Natural killer cell (primary cell): Measurements from ENCODE around the gene KAZN. TPM values are rescaled to one million over a fixed set of nuclear protein-coding genes. Genes with fewer than 3 reads are reported as not detected.

Experiments used
- ATAC-seq, 3 donors: fragments of 150-1000 bp in 2 of 3; fragments of 200-7000 bp in 1 of 3; cut with Tn5 transposase; 1 replicate in 1 of 3; 2 replicates in 2 of 3; pipeline ENCODE4 v1.10.0; 2021; ENCODE audit warnings: mild to moderate bottlenecking in 2 of 3, moderate library complexity in 2 of 3
- DNase-seq, 2 donors: peaks; one replicate each; pipeline versions ENCODE4 v3.0.0 to v3.0.0-alpha.2; 2013 to 2021; ENCODE audit warnings: mixed read lengths in 1 of 2
- H3K27ac ChIP-seq: one replicate; pipeline ENCODE4 v1.5.1; 2013; ENCODE audit warnings: mild to moderate bottlenecking, low read length
- H3K27me3 ChIP-seq: one replicate; pipeline ENCODE4 v1.6.1; 2013; ENCODE audit warnings: low read length; ENCODE audit not compliant: control insufficient read depth, insufficient read depth
- H3K36me3 ChIP-seq: one replicate; pipeline ENCODE4 v1.6.1; 2013; ENCODE audit warnings: low read length; ENCODE audit not compliant: control insufficient read depth, insufficient read depth
- H3K4me1 ChIP-seq: one replicate; pipeline ENCODE4 v1.6.1; 2013; ENCODE audit warnings: low read length; ENCODE audit not compliant: control insufficient read depth, insufficient read depth
- H3K4me3 ChIP-seq: one replicate; pipeline ENCODE4 v1.5.1; 2013; ENCODE audit warnings: low read length
- H3K9me3 ChIP-seq: one replicate; pipeline ENCODE4 v1.6.1; 2013; ENCODE audit warnings: low read length; ENCODE audit not compliant: control insufficient read depth, insufficient read depth
- H3K27ac Mint-ChIP-seq, 2 donors: one replicate each; pipeline ENCODE4 v1.8.0; 2022; ENCODE audit warnings: mild to moderate bottlenecking in 2 of 2, mixed read lengths in 2 of 2, moderate library complexity in 1 of 2
- H3K27me3 Mint-ChIP-seq, 2 donors: one replicate each; pipeline ENCODE4 v1.8.0; 2022; ENCODE audit warnings: low read depth in 2 of 2, mixed read lengths in 2 of 2
- H3K36me3 Mint-ChIP-seq: one replicate; pipeline ENCODE4 v1.8.0; 2022; ENCODE audit warnings: mixed read lengths
- H3K4me1 Mint-ChIP-seq, 2 donors: one replicate each; pipeline ENCODE4 v1.8.0; 2022; ENCODE audit warnings: mixed read lengths in 2 of 2
- H3K4me3 Mint-ChIP-seq: one replicate; pipeline ENCODE4 v1.8.0; 2022; ENCODE audit warnings: mild to moderate bottlenecking, moderate library complexity, mixed read lengths
- H3K9me3 Mint-ChIP-seq, 2 donors: one replicate each; pipeline ENCODE4 v1.8.0; 2022; ENCODE audit warnings: mixed read lengths in 2 of 2
- WGBS: methylation state at CpG from one replicate; pipeline ENCODE4 v1.1.7; 2013; ENCODE audit warnings: missing lambda C conversion rate; ENCODE audit not compliant: insufficient coverage; 5-methylcytosine and 5-hydroxymethylcytosine counted together
- intact Hi-C: fragments of 100-400 bp; cut with micrococcal nuclease; formaldehyde crosslinking; loops from one replicate; pipeline ENCODE4 v1.14.2; 2022
- total RNA-seq, 4 donors: library from RNA; stranded (reverse); fragments of 120-200 nt in 1 of 4; gene quantifications; one replicate each; pipeline versions ENCODE4 v1.2.3 to v1.2.4, GENCODE V29; 2013 to 2022
- TF ChIP-seq, protein P1 (sequence below): fragments of 200-600 bp; IDR thresholded peaks from one replicate; pipeline ENCODE4 v1.8.0; 2022; ENCODE audit warnings: antibody characterized with exemption

Gene KAZN
- total RNA-seq, 3 donors from 2014 or later (not counting 1 experiment from before 2014, with no cell fraction given): 1.2 to 2.0 (median 1.7) TPM

DNA sequence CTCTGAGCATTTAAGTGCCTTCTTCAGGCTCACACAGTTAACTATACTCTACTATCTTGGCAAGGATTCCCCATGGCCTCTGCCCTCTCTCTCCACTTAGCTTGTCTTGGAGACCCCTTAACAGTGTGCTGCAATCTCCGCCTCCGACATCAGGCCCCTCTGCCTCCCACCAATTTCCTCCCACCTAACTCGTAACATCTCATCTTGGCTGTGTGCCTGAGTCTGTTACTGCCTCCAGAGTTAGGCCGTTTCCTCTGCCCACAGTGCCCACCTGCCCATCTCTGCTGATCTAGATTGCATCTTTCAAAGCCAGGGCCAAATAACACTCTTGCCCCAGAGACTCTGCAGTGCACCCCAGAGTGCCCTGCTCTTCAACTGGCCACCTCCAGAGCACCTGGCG, 310.8 kb downstream of the KAZN start:
- Mint-ChIP-seq H3K9me3 (no peaks in the 10 kb centered on the region), H3K36me3 (no peaks in the 10 kb centered on the region), H3K4me3 (no peak overlapping the region), H3K4me1 (no peaks in the 10 kb centered on the region), H3K27ac (no peak overlapping the region), H3K27me3 (peaks cover 0 to 5% of the 10 kb centered on the region in 2 donors)
- 86% methylated on average over 5 of the region's 5 CpGs for WGBS
- ATAC-seq: no peak
- no peaks in the 10 kb centered on the region for H3K27me3 ChIP-seq
- TF ChIP-seq, protein P1, sequence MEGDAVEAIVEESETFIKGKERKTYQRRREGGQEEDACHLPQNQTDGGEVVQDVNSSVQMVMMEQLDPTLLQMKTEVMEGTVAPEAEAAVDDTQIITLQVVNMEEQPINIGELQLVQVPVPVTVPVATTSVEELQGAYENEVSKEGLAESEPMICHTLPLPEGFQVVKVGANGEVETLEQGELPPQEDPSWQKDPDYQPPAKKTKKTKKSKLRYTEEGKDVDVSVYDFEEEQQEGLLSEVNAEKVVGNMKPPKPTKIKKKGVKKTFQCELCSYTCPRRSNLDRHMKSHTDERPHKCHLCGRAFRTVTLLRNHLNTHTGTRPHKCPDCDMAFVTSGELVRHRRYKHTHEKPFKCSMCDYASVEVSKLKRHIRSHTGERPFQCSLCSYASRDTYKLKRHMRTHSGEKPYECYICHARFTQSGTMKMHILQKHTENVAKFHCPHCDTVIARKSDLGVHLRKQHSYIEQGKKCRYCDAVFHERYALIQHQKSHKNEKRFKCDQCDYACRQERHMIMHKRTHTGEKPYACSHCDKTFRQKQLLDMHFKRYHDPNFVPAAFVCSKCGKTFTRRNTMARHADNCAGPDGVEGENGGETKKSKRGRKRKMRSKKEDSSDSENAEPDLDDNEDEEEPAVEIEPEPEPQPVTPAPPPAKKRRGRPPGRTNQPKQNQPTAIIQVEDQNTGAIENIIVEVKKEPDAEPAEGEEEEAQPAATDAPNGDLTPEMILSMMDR: no peak
- intact Hi-C loops: no loop called here
- H3K36me3 ChIP-seq: no peaks in the 10 kb centered on the region
- H3K4me1 ChIP-seq: no peaks in the 10 kb centered on the region
- H3K9me3 ChIP-seq: no peaks in the 10 kb centered on the region
- no peak overlapping the region for H3K27ac ChIP-seq
- DNase-seq: no peak
- H3K4me3 ChIP-seq: no peak overlapping the region

DNA sequence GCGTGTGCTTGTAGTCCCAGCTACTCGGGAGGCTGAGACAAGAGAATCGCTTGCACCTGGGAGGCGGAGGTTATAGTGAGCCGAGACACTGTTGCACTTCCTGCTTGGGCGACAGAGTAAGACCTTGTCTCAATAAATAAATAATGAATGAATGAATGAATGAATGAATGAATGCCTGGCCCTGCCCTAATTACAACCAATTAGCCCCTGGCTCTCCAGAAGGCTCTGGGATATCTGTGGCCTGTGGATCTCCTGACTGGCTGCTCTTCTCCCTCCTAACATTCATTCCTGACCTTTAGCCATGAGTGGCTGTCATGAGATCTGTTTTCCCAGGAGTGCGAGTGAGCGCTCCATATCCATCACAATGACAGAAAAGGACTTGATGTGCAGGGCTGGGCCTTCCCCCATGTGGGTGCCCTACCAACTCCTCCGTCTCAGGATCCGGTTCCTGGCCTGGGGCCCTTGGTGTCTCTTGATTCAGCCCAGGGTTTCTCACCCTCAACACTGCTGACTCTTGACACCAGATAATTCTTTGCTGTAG, 311.5 kb downstream of the KAZN start:
- Mint-ChIP-seq H3K4me1 (no peaks in the 10 kb centered on the region), H3K4me3 (no peak overlapping the region), H3K27me3 (peaks cover 0 to 5% of the 10 kb centered on the region in 2 donors), H3K9me3 (no peaks in the 10 kb centered on the region), H3K27ac (no peak overlapping the region), H3K36me3 (no peaks in the 10 kb centered on the region)
- TF ChIP-seq, protein P1: no peak
- DNase-seq: no peak
- WGBS: 91% methylated on average over 9 of the region's 10 CpGs
- Histone ChIP-seq H3K4me1 (no peaks in the 10 kb centered on the region), H3K9me3 (no peaks in the 10 kb centered on the region), H3K4me3 (no peak overlapping the region), H3K27me3 (no peaks in the 10 kb centered on the region), H3K36me3 (no peaks in the 10 kb centered on the region), H3K27ac (no peak overlapping the region)
- ATAC-seq: no peak
- intact Hi-C loops: no loop called here

DNA sequence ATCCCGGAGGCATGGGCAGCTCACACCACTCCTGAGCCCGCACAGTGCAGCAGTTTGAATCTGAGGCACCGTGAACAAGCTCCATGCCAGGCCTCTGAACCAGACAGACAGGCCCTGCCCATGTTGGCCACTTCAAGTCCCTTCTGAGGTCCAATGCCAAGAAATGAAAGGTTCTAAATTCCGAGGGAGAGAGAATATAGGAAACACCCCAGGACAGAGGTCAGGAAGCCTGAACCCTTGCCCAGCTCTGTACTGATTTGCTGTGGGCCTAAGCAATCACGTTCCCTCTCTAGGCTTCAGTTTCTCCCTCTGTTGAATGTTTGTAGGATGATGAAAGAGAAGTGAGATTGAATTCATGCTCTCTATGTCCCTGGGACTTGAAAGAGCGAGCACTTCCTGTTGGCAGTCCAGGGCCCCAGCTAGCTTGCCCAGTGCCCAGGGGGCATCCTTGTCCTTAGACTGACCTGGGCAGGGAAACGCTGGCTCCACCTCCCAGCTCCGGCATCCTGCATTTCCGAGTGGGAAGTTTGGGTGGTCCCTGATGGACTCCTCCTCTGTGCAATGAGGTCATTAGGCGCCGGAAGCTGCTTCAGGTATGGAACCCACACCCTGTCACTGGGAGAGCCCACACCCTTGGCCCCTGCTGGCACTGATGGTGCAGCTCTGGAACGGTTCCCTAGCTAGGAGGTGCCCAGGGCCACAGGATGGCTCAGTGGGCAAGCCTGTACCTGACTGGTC, 312.7 kb downstream of the KAZN start:
- ATAC-seq: no peak

More for the DNA sequence above, 312.7 kb downstream of the KAZN start:
- no peaks in the 10 kb centered on the region for H3K36me3 ChIP-seq
- intact Hi-C loops: no loop called here
- Mint-ChIP-seq H3K9me3 (no peaks in the 10 kb centered on the region), H3K27ac (no peak overlapping the region), H3K4me3 (no peak overlapping the region), H3K4me1 (no peaks in the 10 kb centered on the region), H3K27me3 (peaks cover 0 to 5% of the 10 kb centered on the region in 2 donors), H3K36me3 (no peaks in the 10 kb centered on the region)
- H3K27ac ChIP-seq: no peak overlapping the region
- no peak overlapping the region for H3K4me3 ChIP-seq
- WGBS: 87% methylated on average over 12 of the region's 12 CpGs
- no peaks in the 10 kb centered on the region for H3K27me3 ChIP-seq
- H3K4me1 ChIP-seq: no peaks in the 10 kb centered on the region
- H3K9me3 ChIP-seq: no peaks in the 10 kb centered on the region
- TF ChIP-seq, protein P1: no peak
- DNase-seq: no peak
